A549 treated with Mapracorat at 1 μM for 4 hours (cell line): ENCODE results near the gene CASD1. TPM values are rescaled to one million over a fixed set of nuclear protein-coding genes. Genes with fewer than 3 reads are reported as not detected.

Experiments
- total RNA-seq: library from RNA; stranded (reverse); fragments of 200-300 nt; extraction: Qiagen RNA extraction; gene quantifications from 5 replicates; pipeline ENCODE4 v1.2.3, GENCODE V29; 2022

Gene CASD1
- 6.5 to 11.6 TPM (median 9.7 TPM) in 5 replicates for total RNA-seq

DNA sequence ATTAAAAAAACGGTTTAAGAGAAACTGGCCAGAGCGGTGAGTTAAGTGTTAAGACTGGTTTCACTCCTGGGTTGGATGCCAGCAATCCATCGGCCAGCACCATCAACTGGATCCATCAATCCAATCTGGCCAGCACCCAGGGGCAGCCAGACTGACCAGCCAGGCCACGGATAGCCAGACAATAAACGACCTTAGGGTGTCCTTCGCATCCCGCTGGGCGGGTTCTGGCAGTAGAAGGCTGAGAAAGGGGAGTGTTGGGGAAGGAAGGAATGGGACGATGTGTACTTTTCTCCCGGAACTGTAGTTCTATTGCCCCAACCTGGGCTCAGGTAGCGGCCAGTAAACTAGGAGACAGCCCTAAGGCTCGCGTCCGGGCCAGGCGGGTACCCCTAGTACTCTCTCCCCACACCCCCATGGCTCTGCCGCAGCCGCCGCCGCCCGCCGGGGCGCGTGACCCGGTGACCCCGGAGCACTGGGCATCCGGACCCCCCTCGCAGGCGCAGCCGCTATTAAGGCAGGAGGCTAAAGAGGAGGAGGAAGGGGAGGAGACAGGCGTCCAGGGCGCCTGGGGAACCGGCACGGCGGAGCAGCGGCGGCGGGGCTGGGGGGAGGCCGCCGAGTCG is at the start of gene CASD1:
TSS of gene CASD1 (plus strand) at position 546 of the 623 bp plus-strand sequence. CDS start 276 bp downstream, outside the sequence.

Other genes starting within 250 kb of the CASD1 start
- gene COL1A2, start 114.9 kb upstream of the CASD1 start, total RNA-seq = not detected in 5 replicates
- gene SGCE, start 146.3 kb downstream of the CASD1 start, total RNA-seq = 47.6 to 52.3 TPM (median 51.5 TPM) in 5 replicates